ENCODE data around the gene SPINK5. TPM values are rescaled to one million over a fixed set of nuclear protein-coding genes. Genes with fewer than 3 reads are reported as not detected.

Gene SPINK5
- total and polyA plus RNA-seq, 4 experiments from 2014 or later, result not detected

- H3K27ac Mint-ChIP-seq, result no peak overlapping the region
Observed at GRCh38 chr5:148094336-148094735, 30.6 kb downstream of the SPINK5 start.

DNA sequence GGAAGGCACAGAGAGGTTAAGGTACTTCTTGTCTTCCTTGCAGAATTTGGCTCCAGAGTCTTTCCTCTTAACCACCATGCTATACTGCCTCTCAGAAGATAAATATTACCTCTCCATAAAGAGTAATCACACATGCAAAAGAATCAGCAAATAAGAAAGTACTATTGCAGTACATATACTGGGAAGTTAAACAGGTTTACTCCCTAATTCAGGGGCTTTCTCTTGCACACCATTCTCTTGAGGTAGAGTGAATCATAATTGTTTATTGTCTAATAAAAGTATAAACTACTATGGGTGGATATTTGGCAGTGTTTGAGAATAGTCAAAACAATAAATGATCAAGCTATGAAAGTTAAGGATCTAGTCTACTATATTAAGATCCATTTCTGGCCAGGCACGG, 40.4 kb downstream of the SPINK5 start:
- POLR2A ChIA-PET (ENCODE audit: partially characterized antibody), result no interaction called here
- intact Hi-C loops (cut with micrococcal nuclease), result no loop called here
- Mint-ChIP-seq H3K9me3 (peaks cover 0 to 4% (median 0%) of the 10 kb centered on the region in 8 donors), H3K27me3 (peaks cover 0 to 6% of the 10 kb centered on the region in 2 donors), H3K27ac (no peak overlapping the region), H3K4me1 (no peaks in the 10 kb centered on the region), H3K4me3 (no peak overlapping the region), H3K36me3 (no peaks in the 10 kb centered on the region)
- Histone ChIP-seq H3K36me3 (ENCODE audit: insufficient read depth, low read length) (no peaks in the 10 kb centered on the region), H3K27ac (ENCODE audit: low read depth, low read length) (no peak overlapping the region), H3K9me3 (ENCODE audit: control insufficient read depth in 1 of 2, low read length in 2 of 2) (no peaks in the 10 kb centered on the region), H3K27me3 (ENCODE audit: insufficient read depth, low read length) (no peaks in the 10 kb centered on the region), H3K4me3 (ENCODE audit: low read length in 2 of 2) (no peak overlapping the region), H3K4me1 (ENCODE audit: insufficient read depth, low read length) (no peaks in the 10 kb centered on the region)
- DNase-seq, result no peak
- CTCF ChIA-PET (ENCODE audit: partially characterized antibody), result no interaction called here

More at GRCh38 chr5:148094336-148094735, 30.6 kb downstream of the SPINK5 start:
- Histone ChIP-seq H3K4me1 (ENCODE audit: insufficient read depth, low read length) (no peaks in the 10 kb centered on the region), H3K27me3 (ENCODE audit: insufficient read depth, low read length) (no peaks in the 10 kb centered on the region), H3K4me3 (ENCODE audit: low read length in 2 of 2) (no peak overlapping the region), H3K36me3 (ENCODE audit: insufficient read depth, low read length) (no peaks in the 10 kb centered on the region), H3K27ac (ENCODE audit: low read depth, low read length) (no peak overlapping the region), H3K9me3 (ENCODE audit: control insufficient read depth in 1 of 2, low read length in 2 of 2) (no peaks in the 10 kb centered on the region)
- Mint-ChIP-seq H3K4me1 (no peaks in the 10 kb centered on the region), H3K27me3 (peaks cover 0 to 2% of the 10 kb centered on the region in 2 donors), H3K9me3 (peaks cover 0 to 2% (median 0%) of the 10 kb centered on the region in 8 donors), H3K36me3 (no peaks in the 10 kb centered on the region), H3K4me3 (no peak overlapping the region)
- CTCF ChIA-PET (ENCODE audit: partially characterized antibody), result no interaction called here
- intact Hi-C loops (cut with micrococcal nuclease), result no loop called here
- DNase-seq, result no peak
- POLR2A ChIA-PET (ENCODE audit: partially characterized antibody), result no interaction called here

DNA sequence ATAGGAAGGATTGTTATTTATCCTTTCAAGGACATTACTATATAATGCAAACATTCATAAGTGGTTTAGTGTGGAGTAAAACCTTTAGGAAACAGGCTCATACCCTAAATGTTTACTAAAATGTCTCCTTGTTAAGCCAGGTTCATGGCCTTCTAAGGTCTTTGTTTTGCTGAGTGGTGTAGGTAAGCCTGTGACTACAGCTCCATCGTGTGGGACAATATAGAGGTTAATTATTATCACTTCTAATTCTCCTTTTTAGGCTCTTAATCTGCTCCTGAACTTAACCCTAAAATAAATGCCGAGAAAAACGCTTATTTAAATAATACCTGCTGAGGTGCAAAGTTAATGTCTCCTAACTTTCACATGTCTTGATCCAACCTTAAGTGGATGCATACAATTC, 43.8 kb downstream of the SPINK5 start:
- CTCF ChIA-PET (ENCODE audit: partially characterized antibody), result no interaction called here
- Histone ChIP-seq H3K4me1 (ENCODE audit: insufficient read depth, low read length) (no peaks in the 10 kb centered on the region), H3K36me3 (ENCODE audit: insufficient read depth, low read length) (no peaks in the 10 kb centered on the region), H3K9me3 (ENCODE audit: control insufficient read depth in 1 of 2, low read length in 2 of 2) (no peaks in the 10 kb centered on the region), H3K27ac (ENCODE audit: low read depth, low read length) (no peak overlapping the region), H3K27me3 (ENCODE audit: insufficient read depth, low read length) (no peaks in the 10 kb centered on the region), H3K4me3 (ENCODE audit: low read length in 2 of 2) (no peak overlapping the region)
- POLR2A ChIA-PET (ENCODE audit: partially characterized antibody), result no interaction called here
- DNase-seq, result no peak
- Mint-ChIP-seq H3K27me3 (peaks cover 0 to 1% of the 10 kb centered on the region in 2 donors), H3K9me3 (peaks cover 0 to 4% (median 0%) of the 10 kb centered on the region in 8 donors), H3K4me3 (no peak overlapping the region), H3K4me1 (no peaks in the 10 kb centered on the region), H3K27ac (no peak overlapping the region), H3K36me3 (no peaks in the 10 kb centered on the region)
- intact Hi-C loops (cut with micrococcal nuclease), result no loop called here

- Mint-ChIP-seq H3K36me3 (no peaks in the 10 kb centered on the region), H3K9me3 (no peaks in the 10 kb centered on the region), H3K4me1 (no peaks in the 10 kb centered on the region), H3K27ac (no peak overlapping the region), H3K27me3 (no peaks in the 10 kb centered on the region), H3K4me3 (no peak overlapping the region)
- Histone ChIP-seq H3K9me3 (ENCODE audit: control insufficient read depth in 1 of 2, low read length in 2 of 2) (no peaks in the 10 kb centered on the region), H3K4me3 (ENCODE audit: low read length in 2 of 2) (no peak overlapping the region), H3K27me3 (ENCODE audit: insufficient read depth, low read length) (no peaks in the 10 kb centered on the region), H3K27ac (ENCODE audit: low read depth, low read length) (no peak overlapping the region), H3K4me1 (ENCODE audit: insufficient read depth, low read length) (no peaks in the 10 kb centered on the region), H3K36me3 (ENCODE audit: insufficient read depth, low read length) (no peaks in the 10 kb centered on the region)
- DNase-seq, result no peak
- intact Hi-C loops (cut with micrococcal nuclease), result no loop called here
- POLR2A ChIA-PET (ENCODE audit: partially characterized antibody), result no interaction called here
- CTCF ChIA-PET (ENCODE audit: partially characterized antibody), result interaction anchor here (0.8 kb wide), 1 partner anchor 17 kb away, joined by 3 read pairs; no protein-coding TSS in a partner anchor
Observed at GRCh38 chr5:148113243-148113642, 49.5 kb downstream of the SPINK5 start.

GRCh38 chr5:148120317-148120716, 56.5 kb downstream of the SPINK5 start:
- ChIA-PET POLR2A (ENCODE audit: partially characterized antibody) (no interaction called here), CTCF (ENCODE audit: partially characterized antibody) (no interaction called here)
- Mint-ChIP-seq H3K9me3 (no peaks in the 10 kb centered on the region), H3K36me3 (no peaks in the 10 kb centered on the region), H3K4me3 (peak overlapping the region in 1 of 8 donors; percentile 4), H3K4me1 (no peaks in the 10 kb centered on the region), H3K27me3 (peaks cover 0 to 2% of the 10 kb centered on the region in 2 donors), H3K27ac (no peak overlapping the region)
- no peak for DNase-seq
- intact Hi-C loops (cut with micrococcal nuclease), result no loop called here
- Histone ChIP-seq H3K27me3 (ENCODE audit: insufficient read depth, low read length) (no peaks in the 10 kb centered on the region), H3K4me1 (ENCODE audit: insufficient read depth, low read length) (no peaks in the 10 kb centered on the region), H3K9me3 (ENCODE audit: control insufficient read depth in 1 of 2, low read length in 2 of 2) (no peaks in the 10 kb centered on the region), H3K4me3 (ENCODE audit: low read length in 2 of 2) (no peak overlapping the region), H3K36me3 (ENCODE audit: insufficient read depth, low read length) (no peaks in the 10 kb centered on the region), H3K27ac (ENCODE audit: low read depth, low read length) (no peak overlapping the region)

GRCh38 chr5:148125641-148126040, 61.9 kb downstream of the SPINK5 start:
- H3K4me1 ChIP-seq (ENCODE audit: insufficient read depth, low read length), result no peaks in the 10 kb centered on the region
- ChIA-PET CTCF (ENCODE audit: partially characterized antibody) (no interaction called here), POLR2A (ENCODE audit: partially characterized antibody) (no interaction called here)
- no peaks in the 10 kb centered on the region for H3K9me3 Mint-ChIP-seq
- H3K4me3 Mint-ChIP-seq, result no peak overlapping the region
- H3K27ac ChIP-seq (ENCODE audit: low read depth, low read length), result no peak overlapping the region
- no peaks in the 10 kb centered on the region for H3K36me3 ChIP-seq (ENCODE audit: insufficient read depth, low read length)
- no peaks in the 10 kb centered on the region for H3K9me3 ChIP-seq (ENCODE audit: control insufficient read depth in 1 of 2, low read length in 2 of 2)
- H3K4me3 ChIP-seq (ENCODE audit: low read length in 2 of 2), result no peak overlapping the region
- H3K4me1 Mint-ChIP-seq, result no peaks in the 10 kb centered on the region
- intact Hi-C loops (cut with micrococcal nuclease), result no loop called here
- peaks cover 0 to 2% of the 10 kb centered on the region in 2 donors for H3K27me3 Mint-ChIP-seq
- no peaks in the 10 kb centered on the region for H3K36me3 Mint-ChIP-seq
- H3K27me3 ChIP-seq (ENCODE audit: insufficient read depth, low read length), result no peaks in the 10 kb centered on the region
- no peak for DNase-seq
- H3K27ac Mint-ChIP-seq, result no peak overlapping the region

- no peaks in the 10 kb centered on the region for H3K4me1 ChIP-seq (ENCODE audit: insufficient read depth, low read length)
- POLR2A ChIA-PET (ENCODE audit: partially characterized antibody), result no interaction called here
- Mint-ChIP-seq H3K4me3 (no peak overlapping the region), H3K36me3 (no peaks in the 10 kb centered on the region), H3K27ac (no peak overlapping the region), H3K9me3 (no peaks in the 10 kb centered on the region), H3K27me3 (peaks cover 0 to 4% of the 10 kb centered on the region in 2 donors), H3K4me1 (no peaks in the 10 kb centered on the region)
- H3K36me3 ChIP-seq (ENCODE audit: insufficient read depth, low read length), result no peaks in the 10 kb centered on the region
- CTCF ChIA-PET (ENCODE audit: partially characterized antibody), result no interaction called here
- no peak overlapping the region for H3K4me3 ChIP-seq (ENCODE audit: low read length in 2 of 2)
- no peaks in the 10 kb centered on the region for H3K27me3 ChIP-seq (ENCODE audit: insufficient read depth, low read length)
- no peak overlapping the region for H3K27ac ChIP-seq (ENCODE audit: low read depth, low read length)
- intact Hi-C loops (cut with micrococcal nuclease), result no loop called here
- H3K9me3 ChIP-seq (ENCODE audit: control insufficient read depth in 1 of 2, low read length in 2 of 2), result no peaks in the 10 kb centered on the region
- no peak for DNase-seq
Observed at GRCh38 chr5:148135091-148136048, 71.6 kb downstream of the SPINK5 start.
